Cardiac muscle cell (in vitro differentiated cells and primary cell): ENCODE data around the gene NAP1L5. TPM values are rescaled to one million over a fixed set of nuclear protein-coding genes. Genes with fewer than 3 reads are reported as not detected.

ENCODE experiments used
- DNase-seq, 2 donors: peaks; one replicate each; pipeline versions ENCODE4 v3.0.0 to v3.0.0-alpha.2; 2010 to 2017; ENCODE audit warnings: low read depth in 1 of 2, low spot score in 1 of 2
- H3K27ac ChIP-seq: fragments of 200-600 bp; sonication (generic); 2 replicates; pipeline ENCODE4 v1.5.1; 2016
- H3K27me3 ChIP-seq: fragments of 200-600 bp; sonication (generic); 2 replicates; pipeline ENCODE4 v1.6.0; 2016; ENCODE audit warnings: control low read depth
- H3K36me3 ChIP-seq: fragments of 200-600 bp; sonication (generic); 2 replicates; pipeline ENCODE4 v1.5.1; 2016; ENCODE audit warnings: control low read depth
- H3K4me1 ChIP-seq: fragments of 200-600 bp; sonication (generic); 2 replicates; pipeline ENCODE4 v1.8.1; 2017; ENCODE audit warnings: low read depth, mild to moderate bottlenecking, mixed run types
- H3K4me3 ChIP-seq: fragments of 200-600 bp; sonication (generic); 2 replicates; pipeline ENCODE4 v1.5.1; 2016; ENCODE audit warnings: mild to moderate bottlenecking
- H3K9me3 ChIP-seq: fragments of 200-600 bp; sonication (generic); 2 replicates; pipeline ENCODE4 v1.5.1; 2017; ENCODE audit warnings: low read depth, mild to moderate bottlenecking, control low read depth
- CTCF ChIP-seq: IDR thresholded peaks from 2 replicates; pipeline ENCODE4 v1.5.1; 2012; ENCODE audit warnings: low read depth, mild to moderate bottlenecking, low read length
- polyA plus RNA-seq: library from polyadenylated mRNA; unstranded; fragments of >200 nt; fragmentation: Nextera tagmentation; extraction: Ambion mirVana; gene quantifications from 2 replicates; pipeline ENCODE4 v1.2.1, GENCODE V29; 2016
- total RNA-seq: library from RNA; depleted of rRNA; stranded (reverse); fragments of >200 nt; gene quantifications from 2 replicates; pipeline ENCODE4 v1.2.3, GENCODE V29; 2016

The NAP1L5 gene
- total and polyA plus RNA-seq, 2 experiments from 2014 or later: 2.6 to 3.0 TPM

DNA sequence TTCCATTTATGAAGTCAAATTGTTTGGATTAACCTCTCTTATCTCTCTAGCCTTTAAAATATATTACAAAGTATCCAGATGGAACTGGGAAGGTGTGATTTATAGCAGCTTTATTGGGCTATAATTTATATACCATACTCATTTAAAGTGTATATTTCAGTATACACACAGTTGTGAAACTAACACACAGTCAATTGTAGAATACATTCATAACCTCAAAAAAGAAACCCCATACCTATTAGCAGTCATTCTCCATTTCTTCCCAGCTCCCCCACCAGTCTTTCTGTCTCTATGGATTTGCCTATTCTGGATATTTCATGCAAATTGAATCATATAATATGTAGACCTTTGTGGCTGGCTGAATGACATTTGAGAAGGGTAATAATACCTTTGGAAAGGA lies 7.6 kb upstream of the NAP1L5 start:
- Histone ChIP-seq H3K27ac (no peak overlapping the region), H3K36me3 (peaks cover 19% of the 10 kb centered on the region), H3K27me3 (no peaks in the 10 kb centered on the region), H3K4me3 (no peak overlapping the region), H3K4me1 (peaks cover 6% of the 10 kb centered on the region), H3K9me3 (no peaks in the 10 kb centered on the region)
- TF ChIP-seq CTCF: no peak
- no peak for DNase-seq

GRCh38 chr4:88702782-88703181 lies 5.2 kb upstream of the NAP1L5 start:
- Histone ChIP-seq H3K4me3 (no peak overlapping the region), H3K4me1 (peaks cover 6% of the 10 kb centered on the region), H3K27me3 (no peaks in the 10 kb centered on the region), H3K27ac (no peak overlapping the region), H3K9me3 (no peaks in the 10 kb centered on the region), H3K36me3 (peaks cover 14% of the 10 kb centered on the region)
- no peak for TF ChIP-seq CTCF
- DNase-seq: no peak

DNA sequence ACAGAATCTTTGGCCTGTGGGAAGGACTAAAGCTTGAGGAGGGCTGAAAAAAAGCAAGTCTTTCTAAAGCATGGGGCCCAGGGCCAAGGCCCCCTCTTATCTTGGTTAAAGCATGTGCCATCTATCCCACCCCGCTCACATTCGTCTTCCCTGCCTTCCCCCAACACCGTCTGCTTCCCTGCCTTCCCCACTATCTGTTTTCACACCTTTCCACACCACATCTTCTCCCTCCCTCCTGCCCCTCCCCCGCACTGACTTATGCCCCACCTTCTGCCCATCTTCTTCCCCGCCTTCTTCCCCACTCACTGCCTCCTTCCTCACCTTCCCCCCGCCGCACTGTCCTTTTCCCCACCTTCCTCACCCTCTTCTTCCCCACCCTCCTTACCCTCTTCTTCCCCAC lies 890 bp upstream of the NAP1L5 start:
- no peaks in the 10 kb centered on the region for H3K27me3 ChIP-seq
- H3K9me3 ChIP-seq: no peaks in the 10 kb centered on the region
- TF ChIP-seq CTCF: no peak
- DNase-seq: no peak
- no peaks in the 10 kb centered on the region for H3K4me1 ChIP-seq
- H3K4me3 ChIP-seq: no peak overlapping the region
- H3K36me3 ChIP-seq: no peaks in the 10 kb centered on the region
- H3K27ac ChIP-seq: no peak overlapping the region

GRCh38 chr4:88697141-88697540 lies 488 bp downstream of the NAP1L5 start:
- Histone ChIP-seq H3K36me3 (peaks cover 4% of the 10 kb centered on the region), H3K27me3 (no peaks in the 10 kb centered on the region), H3K4me1 (no peaks in the 10 kb centered on the region), H3K9me3 (no peaks in the 10 kb centered on the region), H3K4me3 (peak overlapping the region; percentile 44), H3K27ac (no peak overlapping the region)
- DNase-seq: peak in 1 of 2 donors; percentile 49
- no peak for TF ChIP-seq CTCF

DNA sequence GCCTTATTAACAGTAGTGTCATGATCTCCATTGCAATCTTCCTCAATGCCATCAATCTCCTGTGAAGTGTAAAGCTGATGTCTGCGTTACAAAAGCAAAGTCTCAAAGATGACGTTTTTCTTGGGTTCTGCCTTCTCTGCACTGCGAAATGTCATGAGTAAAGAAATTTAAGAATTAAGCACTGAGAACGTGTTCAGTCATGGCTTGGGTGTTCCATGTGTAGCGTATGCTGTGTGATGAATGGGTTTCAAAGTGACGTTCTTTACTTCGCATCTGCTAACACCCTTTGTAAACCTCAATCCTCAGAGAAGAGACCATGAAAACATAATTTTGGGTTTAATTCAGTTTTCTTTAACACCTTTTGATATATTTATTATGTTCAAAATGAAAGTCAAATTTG lies 999 bp downstream of the NAP1L5 start:
- Histone ChIP-seq H3K27ac (no peak overlapping the region), H3K36me3 (peaks cover 4% of the 10 kb centered on the region), H3K9me3 (no peaks in the 10 kb centered on the region), H3K4me3 (no peak overlapping the region), H3K27me3 (no peaks in the 10 kb centered on the region), H3K4me1 (no peaks in the 10 kb centered on the region)
- no peak for DNase-seq
- TF ChIP-seq CTCF: no peak

DNA sequence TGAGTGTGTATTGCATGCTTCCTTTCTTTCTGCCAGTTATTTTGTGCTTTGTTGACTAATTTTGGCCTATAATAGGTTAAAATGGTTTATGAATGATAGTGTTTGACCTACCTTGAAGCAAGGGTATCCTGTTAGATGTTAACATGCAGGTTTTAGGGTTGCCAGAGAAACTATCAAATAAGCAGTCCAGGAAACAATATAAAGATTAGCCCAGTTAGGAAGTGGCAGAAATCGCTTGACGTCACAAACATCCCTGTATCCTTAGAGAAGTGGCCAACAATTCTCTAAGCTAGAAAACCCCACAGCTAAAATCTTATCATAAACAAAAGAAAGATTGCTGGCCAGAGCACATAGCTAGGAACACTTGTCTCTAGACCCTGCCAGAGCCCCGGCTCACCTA lies 3.8 kb downstream of the NAP1L5 start:
- TF ChIP-seq CTCF: no peak
- H3K27ac ChIP-seq: no peak overlapping the region
- peak in 1 of 2 donors; percentile 38 for DNase-seq
- H3K9me3 ChIP-seq: no peaks in the 10 kb centered on the region
- H3K4me3 ChIP-seq: no peak overlapping the region
- H3K27me3 ChIP-seq: no peaks in the 10 kb centered on the region
- peaks cover 12% of the 10 kb centered on the region for H3K36me3 ChIP-seq
- H3K4me1 ChIP-seq: no peaks in the 10 kb centered on the region
